KOPT-K1 (cell line): Measurements from ENCODE around the gene ZC3H13.

Experiments
- H3K27ac ChIP-seq: fragments of 200-600 bp; sonication (generic); 2 replicates; pipeline ENCODE4 v1.5.1; 2016; ENCODE audit warnings: antibody characterized with exemption, mild to moderate bottlenecking, low read depth, low read length; ENCODE audit not compliant: poor library complexity, severe bottlenecking
- H3K36me3 ChIP-seq: fragments of 200-600 bp; sonication (generic); 2 replicates; pipeline ENCODE4 v1.5.1; 2017; ENCODE audit warnings: antibody characterized with exemption, mild to moderate bottlenecking, low read length, moderate library complexity; ENCODE audit not compliant: insufficient read depth
- H3K9me3 ChIP-seq: fragments of 200-600 bp; sonication (generic); 2 replicates; pipeline ENCODE4 v1.5.1; 2017; ENCODE audit warnings: antibody characterized with exemption, low read length, mild to moderate bottlenecking; ENCODE audit not compliant: insufficient read depth, poor library complexity, severe bottlenecking

ZC3H13 gene

GRCh38 chr13:46079770-46080169 lies 27.2 kb upstream of the ZC3H13 start:
- Histone ChIP-seq H3K27ac (peak overlapping the region; percentile 68), H3K36me3 (no peaks in the 10 kb centered on the region), H3K9me3 (peaks cover under 1% of the 10 kb centered on the region)

- H3K27ac ChIP-seq, result no peak overlapping the region
- no peaks in the 10 kb centered on the region for H3K36me3 ChIP-seq
- H3K9me3 ChIP-seq, result peaks cover 3% of the 10 kb centered on the region
Observed at GRCh38 chr13:46077265-46077664, 24.7 kb upstream of the ZC3H13 start.

- H3K27ac ChIP-seq, result no peak overlapping the region
- H3K9me3 ChIP-seq, result peaks cover 3% of the 10 kb centered on the region
- no peaks in the 10 kb centered on the region for H3K36me3 ChIP-seq
Observed at GRCh38 chr13:46076827-46077226, 24.3 kb upstream of the ZC3H13 start.

GRCh38 chr13:46075811-46076210 lies 23.3 kb upstream of the ZC3H13 start:
- Histone ChIP-seq H3K27ac (no peak overlapping the region), H3K36me3 (no peaks in the 10 kb centered on the region), H3K9me3 (peaks cover 3% of the 10 kb centered on the region)

- Histone ChIP-seq H3K27ac (no peak overlapping the region), H3K36me3 (no peaks in the 10 kb centered on the region), H3K9me3 (peaks cover 3% of the 10 kb centered on the region)
Observed at GRCh38 chr13:46071590-46072249, 19.2 kb upstream of the ZC3H13 start.

- no peak overlapping the region for H3K27ac ChIP-seq
- H3K36me3 ChIP-seq, result no peaks in the 10 kb centered on the region
- H3K9me3 ChIP-seq, result no peaks in the 10 kb centered on the region
Observed at GRCh38 chr13:46063292-46063691, 10.7 kb upstream of the ZC3H13 start.

GRCh38 chr13:46062185-46062584 lies 9.6 kb upstream of the ZC3H13 start:
- no peak overlapping the region for H3K27ac ChIP-seq

GRCh38 chr13:46059405-46059804 lies 6.9 kb upstream of the ZC3H13 start:
- Histone ChIP-seq H3K9me3 (no peaks in the 10 kb centered on the region), H3K27ac (no peak overlapping the region)

More at GRCh38 chr13:46062185-46062584, 9.6 kb upstream of the ZC3H13 start:
- H3K36me3 ChIP-seq, result no peaks in the 10 kb centered on the region
- no peaks in the 10 kb centered on the region for H3K9me3 ChIP-seq

GRCh38 chr13:46058268-46058667 lies 5.7 kb upstream of the ZC3H13 start:
- Histone ChIP-seq H3K27ac (no peak overlapping the region), H3K9me3 (no peaks in the 10 kb centered on the region), H3K36me3 (no peaks in the 10 kb centered on the region)

More at GRCh38 chr13:46059405-46059804, 6.9 kb upstream of the ZC3H13 start:
- no peaks in the 10 kb centered on the region for H3K36me3 ChIP-seq

GRCh38 chr13:46057256-46058015 lies 4.9 kb upstream of the ZC3H13 start:
- no peaks in the 10 kb centered on the region for H3K9me3 ChIP-seq
- H3K27ac ChIP-seq, result no peak overlapping the region

GRCh38 chr13:46053162-46054012 lies 841 bp upstream of the ZC3H13 start:
- peak overlapping the region; percentile 82 for H3K27ac ChIP-seq
- no peaks in the 10 kb centered on the region for H3K9me3 ChIP-seq
- H3K36me3 ChIP-seq, result no peaks in the 10 kb centered on the region

More at GRCh38 chr13:46057256-46058015, 4.9 kb upstream of the ZC3H13 start:
- no peaks in the 10 kb centered on the region for H3K36me3 ChIP-seq

- H3K36me3 ChIP-seq, result no peaks in the 10 kb centered on the region
- H3K27ac ChIP-seq, result peak overlapping the region; percentile 82
- H3K9me3 ChIP-seq, result no peaks in the 10 kb centered on the region
Observed at GRCh38 chr13:46051968-46052318, 603 bp downstream of the ZC3H13 start.

- H3K9me3 ChIP-seq, result no peaks in the 10 kb centered on the region
- H3K36me3 ChIP-seq, result no peaks in the 10 kb centered on the region
- no peak overlapping the region for H3K27ac ChIP-seq
Observed at GRCh38 chr13:46050771-46051170, 1.8 kb downstream of the ZC3H13 start.

GRCh38 chr13:46045424-46045823 lies 7.1 kb downstream of the ZC3H13 start:
- no peaks in the 10 kb centered on the region for H3K9me3 ChIP-seq
- H3K36me3 ChIP-seq, result peaks cover 25% of the 10 kb centered on the region
- no peak overlapping the region for H3K27ac ChIP-seq

GRCh38 chr13:46043647-46044046 lies 8.9 kb downstream of the ZC3H13 start:
- Histone ChIP-seq H3K36me3 (peaks cover 43% of the 10 kb centered on the region), H3K9me3 (no peaks in the 10 kb centered on the region), H3K27ac (no peak overlapping the region)
